HEK293T (cell line): Measurements from ENCODE around the gene GABRA5.

Experiments used
- ARNT ChIP-seq: fragments of 450-650 bp; IDR thresholded peaks from 2 replicates; pipeline ENCODE4 v1.6.1; 2017; ENCODE audit warnings: mild to moderate bottlenecking
- BHLHE40 ChIP-seq: fragments of 450-650 bp; IDR thresholded peaks from 2 replicates; pipeline ENCODE4 v1.6.1; 2016; ENCODE audit warnings: mild to moderate bottlenecking, moderate library complexity, borderline replicate concordance
- CTBP1 ChIP-seq: fragments of 450-650 bp; IDR thresholded peaks from 2 replicates; pipeline ENCODE4 v1.6.1; 2016; ENCODE audit warnings: borderline replicate concordance
- ELF4 ChIP-seq: fragments of 450-650 bp; IDR thresholded peaks from 2 replicates; pipeline ENCODE4 v1.6.1; 2017; ENCODE audit warnings: antibody characterized with exemption
- FOXA1 ChIP-seq: fragments of 450-650 bp; IDR thresholded peaks from 2 replicates; pipeline ENCODE4 v1.6.1; 2016; ENCODE audit warnings: mild to moderate bottlenecking
- FOXK2 ChIP-seq: fragments of 450-650 bp; IDR thresholded peaks from 2 replicates; pipeline ENCODE4 v1.6.1; 2016; ENCODE audit warnings: mild to moderate bottlenecking
- FOXM1 ChIP-seq: fragments of 450-650 bp; IDR thresholded peaks from 2 replicates; pipeline ENCODE4 v1.6.1; 2017; ENCODE audit warnings: mild to moderate bottlenecking, borderline replicate concordance
- HDGF ChIP-seq: fragments of 450-650 bp; IDR thresholded peaks from 2 replicates; pipeline ENCODE4 v1.6.1; 2017; ENCODE audit warnings: antibody characterized with exemption, borderline replicate concordance
- NFRKB ChIP-seq: fragments of 450-650 bp; IDR thresholded peaks from 2 replicates; pipeline ENCODE4 v1.6.1; 2016; ENCODE audit warnings: mild to moderate bottlenecking, moderate library complexity
- SP1 ChIP-seq: fragments of 450-650 bp; IDR thresholded peaks from 2 replicates; pipeline ENCODE4 v1.6.1; 2017
- SUZ12 ChIP-seq: fragments of 450-650 bp; IDR thresholded peaks from 2 replicates; pipeline ENCODE4 v1.6.1; 2016; ENCODE audit warnings: mild to moderate bottlenecking
- TARDBP ChIP-seq: fragments of 450-650 bp; IDR thresholded peaks from 2 replicates; pipeline ENCODE4 v1.6.1; 2016
- ZNF384 ChIP-seq: fragments of 450-650 bp; IDR thresholded peaks from 2 replicates; pipeline ENCODE4 v1.6.1; 2016
- TF ChIP-seq, protein P1 (sequence below): fragments of 450-650 bp; IDR thresholded peaks from 2 replicates; pipeline ENCODE4 v1.6.1; 2016

DNA sequence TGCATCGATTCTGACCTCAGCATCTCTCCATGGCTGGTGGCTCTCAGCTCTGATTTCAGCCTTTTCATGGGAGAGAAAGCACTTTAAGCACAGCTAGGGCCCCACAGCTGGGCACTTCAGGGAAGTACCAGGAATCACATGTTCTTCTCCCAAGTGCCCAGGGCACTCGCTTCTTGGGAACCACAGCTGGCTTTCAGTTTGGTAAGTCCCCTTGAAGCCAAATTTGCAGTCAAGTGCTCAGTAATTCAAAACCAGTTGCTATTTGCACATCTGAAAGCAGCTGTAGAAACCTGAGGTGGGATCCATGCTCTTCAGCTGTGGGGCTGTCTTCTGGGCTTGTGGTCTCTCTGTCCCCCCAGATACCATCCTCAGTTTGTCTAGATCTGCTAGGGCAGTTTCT lies 12.8 kb downstream of the GABRA5 start:
- TF ChIP-seq FOXK2 (no peak), SUZ12 (no peak), ARNT (no peak), SP1 (no peak), BHLHE40 (no peak), FOXA1 (no peak), ZNF384 (no peak), TARDBP (no peak), FOXM1 (no peak), HDGF (no peak), ELF4 (no peak), CTBP1 (no peak), NFRKB (no peak)
- TF ChIP-seq, protein P1, sequence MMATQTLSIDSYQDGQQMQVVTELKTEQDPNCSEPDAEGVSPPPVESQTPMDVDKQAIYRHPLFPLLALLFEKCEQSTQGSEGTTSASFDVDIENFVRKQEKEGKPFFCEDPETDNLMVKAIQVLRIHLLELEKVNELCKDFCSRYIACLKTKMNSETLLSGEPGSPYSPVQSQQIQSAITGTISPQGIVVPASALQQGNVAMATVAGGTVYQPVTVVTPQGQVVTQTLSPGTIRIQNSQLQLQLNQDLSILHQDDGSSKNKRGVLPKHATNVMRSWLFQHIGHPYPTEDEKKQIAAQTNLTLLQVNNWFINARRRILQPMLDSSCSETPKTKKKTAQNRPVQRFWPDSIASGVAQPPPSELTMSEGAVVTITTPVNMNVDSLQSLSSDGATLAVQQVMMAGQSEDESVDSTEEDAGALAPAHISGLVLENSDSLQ: no peak
